Activated CD4-positive, alpha-beta memory T cell treated with anti-CD3 and anti-CD28 coated beads for 36 hours (primary cell): ENCODE results near the gene HES5. TPM values are rescaled to one million over a fixed set of nuclear protein-coding genes. Genes with fewer than 3 reads are reported as not detected.
A peak's percentile ranks its signal among the peaks of the same experiment; 100 is the strongest.
"Not testable (repeated sequence)": the region's sequence is repeated elsewhere in the genome, so short reads cannot be mapped to it uniquely, and the experiment has no call there.

Source experiments
- CTCF ChIA-PET: fragments of 350-600 bp; sonication (Branson Sonifier 250); formaldehyde crosslinking; loops from one replicate; lab custom pipeline; 2021; ENCODE audit warnings: antibody characterized with exemption, inconsistent platforms; lab: Charles Lee
- POLR2A ChIA-PET: fragments of 350-600 bp; sonication (Branson Sonifier 250); formaldehyde crosslinking; loops from one replicate; lab custom pipeline; 2021; ENCODE audit warnings: antibody characterized with exemption; lab: Charles Lee
- DNase-seq: peaks from one replicate; pipeline ENCODE4 v3.0.0-alpha.2; 2020
- H3K27ac Mint-ChIP-seq: one replicate; pipeline ENCODE4 v1.8.0; 2021; ENCODE audit warnings: mixed read lengths
- H3K27me3 Mint-ChIP-seq: one replicate; pipeline ENCODE4 v1.8.0; 2021; ENCODE audit warnings: mixed read lengths
- H3K36me3 Mint-ChIP-seq: one replicate; pipeline ENCODE4 v1.8.0; 2021; ENCODE audit warnings: mixed read lengths
- H3K4me1 Mint-ChIP-seq: one replicate; pipeline ENCODE4 v1.8.0; 2021; ENCODE audit warnings: low read depth, mixed read lengths
- H3K4me3 Mint-ChIP-seq: one replicate; pipeline ENCODE4 v1.8.0; 2021; ENCODE audit warnings: mild to moderate bottlenecking, mixed read lengths
- H3K9me3 Mint-ChIP-seq: one replicate; pipeline ENCODE4 v1.8.0; 2021; ENCODE audit warnings: mixed read lengths
- intact Hi-C: fragments of 100-400 bp; cut with micrococcal nuclease; formaldehyde crosslinking; loops from one replicate; pipeline ENCODE4 v1.15.1; 2023
- total RNA-seq, 2 experiments: library from RNA; stranded (reverse); gene quantifications; one replicate each; pipeline ENCODE4 v1.2.3, GENCODE V29; 2021

HES5 gene
- total RNA-seq, 2 experiments from 2014 or later = 0.17 TPM; not detected in 1

DNA sequence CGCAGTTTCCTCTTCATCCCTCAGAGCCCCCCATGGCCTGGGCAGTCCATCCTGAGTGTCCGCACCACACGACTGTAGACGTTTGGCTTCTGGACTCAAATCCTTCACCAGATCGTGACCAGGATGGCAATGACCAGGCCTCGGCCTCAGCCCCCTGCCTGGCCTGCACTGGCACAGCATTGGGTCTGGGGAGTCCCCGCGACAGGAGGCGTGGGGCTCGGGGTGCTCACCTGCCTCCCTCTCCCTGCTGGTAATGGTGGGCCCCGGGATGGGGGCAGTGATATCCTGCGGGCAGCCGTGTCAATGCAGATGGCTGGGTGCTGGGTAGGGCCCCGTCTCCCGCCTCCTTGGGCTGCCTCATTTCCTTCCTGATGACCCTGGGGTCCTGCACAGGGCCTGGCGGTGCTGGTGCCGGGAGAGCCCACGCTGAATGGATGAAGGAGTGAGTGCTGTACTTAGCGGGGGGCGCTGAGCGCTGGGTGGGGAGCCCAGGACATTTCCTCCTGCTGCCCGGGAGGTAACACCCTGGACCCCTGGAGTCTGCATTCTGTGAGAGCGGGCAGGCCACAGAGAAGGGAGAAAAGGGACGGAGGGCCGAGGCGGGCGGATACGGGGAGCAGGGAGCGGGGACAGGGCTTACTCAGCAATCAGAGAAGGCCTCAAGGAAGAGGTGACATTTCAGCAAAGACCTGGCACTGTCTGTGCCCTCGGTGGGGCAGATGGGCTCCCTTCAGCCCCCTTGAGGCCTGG lies 24.0 kb upstream of the HES5 start:
- CTCF ChIA-PET = interaction anchor here (0.7 kb wide), 1 partner anchor 233 kb away, joined by 4 read pairs; no protein-coding TSS in a partner anchor
- Mint-ChIP-seq H3K9me3 (no peaks in the 10 kb centered on the region), H3K4me3 (peak overlapping the region; percentile 99), H3K27ac (peak overlapping the region; percentile 99), H3K36me3 (peaks cover 24% of the 10 kb centered on the region), H3K27me3 (no peaks in the 10 kb centered on the region), H3K4me1 (peaks cover 39% of the 10 kb centered on the region)
- intact Hi-C loops = no loop called here
- no peak for DNase-seq
- POLR2A ChIA-PET = interaction anchor here (3.8 kb wide), 1 partner anchor 31 kb away, joined by 67 read pairs; the partner anchor contains the start of gene PRXL2B

- intact Hi-C loops = not testable (repeated sequence)
Observed at GRCh38 chr1:2553076-2553475, 23.0 kb upstream of the HES5 start.

GRCh38 chr1:2552189-2552588 lies 22.1 kb upstream of the HES5 start:
- no peak overlapping the region for H3K4me3 Mint-ChIP-seq
- DNase-seq = no peak
- ChIA-PET POLR2A (no interaction called here), CTCF (no interaction called here)
- intact Hi-C loops = no loop called here
- no peaks in the 10 kb centered on the region for H3K9me3 Mint-ChIP-seq
- H3K27me3 Mint-ChIP-seq = no peaks in the 10 kb centered on the region
- H3K36me3 Mint-ChIP-seq = peaks cover 14% of the 10 kb centered on the region
- H3K27ac Mint-ChIP-seq = no peak overlapping the region
- H3K4me1 Mint-ChIP-seq = peaks cover 34% of the 10 kb centered on the region

More at GRCh38 chr1:2553076-2553475, 23.0 kb upstream of the HES5 start:
- CTCF ChIA-PET, DNase-seq, H3K4me3 Mint-ChIP-seq, H3K27me3 Mint-ChIP-seq, H3K9me3 Mint-ChIP-seq, POLR2A ChIA-PET, H3K27ac Mint-ChIP-seq: not testable (repeated sequence)
- peaks cover 37% of the 10 kb centered on the region for H3K4me1 Mint-ChIP-seq
- H3K36me3 Mint-ChIP-seq = peaks cover 17% of the 10 kb centered on the region

DNA sequence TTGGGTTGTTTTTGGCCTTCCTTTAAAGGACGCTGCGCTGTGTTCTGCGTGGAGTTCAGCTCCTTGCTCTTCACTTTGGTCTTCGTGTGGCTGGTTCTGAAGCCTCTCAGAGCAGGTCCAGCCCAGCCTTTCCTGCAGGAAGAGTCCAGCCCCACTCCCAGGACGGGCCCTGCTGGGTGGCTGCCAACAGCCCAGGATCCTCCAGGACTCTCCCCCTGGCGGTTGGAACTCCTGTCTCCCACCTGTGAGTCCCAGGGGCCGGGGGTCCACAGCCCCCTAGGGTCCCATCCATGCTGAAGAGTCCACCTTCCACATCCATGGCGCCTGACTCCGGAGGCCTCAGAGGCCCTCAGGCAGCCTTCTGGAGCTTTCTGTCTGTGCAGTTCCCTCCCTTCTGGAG lies 21.5 kb upstream of the HES5 start:
- POLR2A ChIA-PET, CTCF ChIA-PET, H3K27me3 Mint-ChIP-seq, H3K4me3 Mint-ChIP-seq, H3K9me3 Mint-ChIP-seq, H3K36me3 Mint-ChIP-seq, DNase-seq, intact Hi-C loops: not testable (repeated sequence)
- H3K4me1 Mint-ChIP-seq = peaks cover 34% of the 10 kb centered on the region
- peak overlapping the region; percentile 66 for H3K27ac Mint-ChIP-seq

GRCh38 chr1:2550309-2550861 lies 20.3 kb upstream of the HES5 start:
- CTCF ChIA-PET, H3K27me3 Mint-ChIP-seq, intact Hi-C loops, H3K4me3 Mint-ChIP-seq, H3K9me3 Mint-ChIP-seq, H3K36me3 Mint-ChIP-seq, DNase-seq: not testable (repeated sequence)
- POLR2A ChIA-PET = interaction anchor here (4.6 kb wide), 1 partner anchor 35 kb away, joined by 65 read pairs; the partner anchor contains the start of gene PRXL2B
- Mint-ChIP-seq H3K4me1 (peaks cover 32% of the 10 kb centered on the region), H3K27ac (peak overlapping the region; percentile 62)

- H3K27me3 Mint-ChIP-seq, H3K9me3 Mint-ChIP-seq, H3K36me3 Mint-ChIP-seq, DNase-seq: not testable (repeated sequence)
- Mint-ChIP-seq H3K27ac (peak overlapping the region; percentile 99), H3K4me1 (peaks cover 24% of the 10 kb centered on the region), H3K4me3 (peak overlapping the region; percentile 80)
- intact Hi-C loops = loop anchor here (5.0 kb wide), 3 partner anchors 157 to 352 kb away; partner anchors contain the start of genes MORN1 and RER1
- ChIA-PET POLR2A (interaction anchor here (1.3 to 4.6 kb wide), 4 partner anchors 20 to 49 kb away, joined by 4 to 65 read pairs (median 15); partner anchors contain the start of genes HES5 and PRXL2B), CTCF (interaction anchor here (0.9 to 3.4 kb wide), 6 partner anchors 11 to 137 kb away, joined by 3 to 34 read pairs (median 12); partner anchors contain the start of genes PANK4 and PEX10)
Observed at GRCh38 chr1:2549367-2550029, 19.4 kb upstream of the HES5 start.

DNA sequence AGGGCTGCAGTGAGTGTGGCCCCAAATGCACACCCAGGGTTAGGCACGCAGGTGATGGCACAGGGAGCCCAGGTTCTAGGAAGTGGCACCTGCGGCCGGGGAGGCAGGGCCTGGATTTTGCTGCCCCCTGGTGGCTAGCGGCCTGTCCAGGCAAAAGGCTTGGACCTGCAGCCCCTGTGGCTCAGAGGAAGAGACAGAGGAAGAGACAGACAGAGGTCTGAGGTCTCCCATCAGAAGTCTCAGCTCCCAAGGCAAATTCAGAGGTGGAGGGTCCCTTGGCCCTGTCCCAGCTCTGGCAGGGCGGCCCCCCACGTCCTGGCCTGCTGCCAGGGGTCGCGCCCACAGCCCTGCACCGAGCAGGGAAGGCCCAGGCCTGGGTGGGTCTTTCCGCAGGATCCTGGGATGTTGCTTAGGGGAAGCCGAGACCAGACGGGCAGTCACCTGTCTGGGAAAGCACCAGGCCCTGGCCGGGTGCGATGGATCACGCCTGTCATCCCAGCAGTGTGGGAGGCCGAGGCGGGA lies 18.1 kb upstream of the HES5 start:
- Mint-ChIP-seq H3K27ac (peak overlapping the region; percentile 99), H3K27me3 (no peaks in the 10 kb centered on the region), H3K36me3 (peaks cover 3% of the 10 kb centered on the region), H3K4me1 (peaks cover 18% of the 10 kb centered on the region), H3K9me3 (no peaks in the 10 kb centered on the region), H3K4me3 (peak overlapping the region; percentile 80)
- ChIA-PET POLR2A (interaction anchor here (1.0 to 5.5 kb wide), 12 partner anchors 8 to 134 kb away, joined by 3 to 65 read pairs (median 4); partner anchors contain the start of genes HES5, PANK4, PRXL2B and TNFRSF14), CTCF (interaction anchor here (0.7 to 3.4 kb wide), 16 partner anchors 8 to 353 kb away, joined by 3 to 43 read pairs (median 8); partner anchors contain the start of genes FAAP20, HES5, MORN1 and PANK4)
- peak; percentile 91 for DNase-seq
- intact Hi-C loops = loop anchor here (1.0 to 5.0 kb wide), 8 partner anchors 8 to 351 kb away; partner anchors contain the start of genes MORN1, PANK4, PRXL2B and RER1

- no peaks in the 10 kb centered on the region for H3K9me3 Mint-ChIP-seq
- peaks cover 18% of the 10 kb centered on the region for H3K4me1 Mint-ChIP-seq
- DNase-seq = peak; percentile 85
- peak overlapping the region; percentile 80 for H3K4me3 Mint-ChIP-seq
- H3K36me3 Mint-ChIP-seq = peaks cover 3% of the 10 kb centered on the region
- H3K27ac Mint-ChIP-seq = peak overlapping the region; percentile 99
- ChIA-PET CTCF (interaction anchor here (0.7 to 3.4 kb wide), 15 partner anchors 9 to 353 kb away, joined by 3 to 43 read pairs (median 7); partner anchors contain the start of genes FAAP20, HES5, MORN1 and PANK4), POLR2A (interaction anchor here (0.8 to 5.5 kb wide), 14 partner anchors 9 to 156 kb away, joined by 3 to 65 read pairs (median 4); partner anchors contain the start of genes HES5, MORN1, PANK4 and PRXL2B)
- H3K27me3 Mint-ChIP-seq = no peaks in the 10 kb centered on the region
- intact Hi-C loops = loop anchor here (1.0 to 5.0 kb wide), 9 partner anchors 9 to 350 kb away; partner anchors contain the start of genes MORN1, PANK4, PRXL2B and RER1
Observed at GRCh38 chr1:2547210-2548067, 17.4 kb upstream of the HES5 start.

DNA sequence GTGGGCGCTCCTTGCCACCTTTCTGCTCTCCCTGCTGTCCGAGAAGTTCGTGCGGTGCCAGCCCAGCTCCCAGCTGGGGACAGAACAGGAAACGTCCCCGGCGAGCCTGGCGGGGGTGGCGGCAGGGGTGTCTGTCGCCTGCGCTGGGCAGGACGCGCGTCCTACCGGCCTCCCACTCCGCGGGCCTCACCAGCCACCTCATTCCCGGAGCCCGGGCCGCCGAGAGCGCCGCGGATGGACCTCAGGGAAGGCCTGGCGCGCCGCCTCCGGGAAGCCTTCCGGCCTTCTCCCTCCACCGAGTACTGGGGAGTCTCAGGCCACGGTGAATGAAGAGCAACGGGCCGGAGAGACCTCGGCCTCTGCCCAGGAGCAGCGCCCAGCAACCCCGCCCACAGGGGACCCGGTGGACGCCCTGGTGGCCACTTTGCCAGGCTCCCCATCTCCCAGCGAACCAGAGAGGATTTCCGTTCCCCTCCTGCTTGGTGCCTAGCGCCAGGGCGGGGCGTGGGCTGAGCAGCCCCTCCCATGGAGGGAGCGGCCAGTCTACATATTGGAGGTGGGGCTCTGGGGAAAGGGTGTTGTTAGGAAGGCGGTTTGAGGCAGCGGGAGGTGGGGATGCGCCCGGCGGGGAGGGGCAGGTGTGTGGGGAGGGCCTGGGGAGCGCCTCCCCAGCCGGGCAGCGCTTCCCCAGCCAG lies 16.6 kb upstream of the HES5 start:
- Mint-ChIP-seq H3K4me1 (peaks cover 18% of the 10 kb centered on the region), H3K36me3 (peaks cover 3% of the 10 kb centered on the region), H3K9me3 (no peaks in the 10 kb centered on the region), H3K4me3 (peak overlapping the region; percentile 80), H3K27me3 (no peaks in the 10 kb centered on the region), H3K27ac (peak overlapping the region; percentile 99)
- POLR2A ChIA-PET = interaction anchor here (0.8 to 5.5 kb wide), 10 partner anchors 10 to 155 kb away, joined by 3 to 65 read pairs (median 12); partner anchors contain the start of genes HES5, MORN1, PANK4 and PRXL2B
- intact Hi-C loops = loop anchor here (2.0 to 5.0 kb wide), 4 partner anchors 96 to 349 kb away; partner anchors contain the start of genes MORN1 and RER1
- peak; percentile 94 for DNase-seq
- CTCF ChIA-PET = interaction anchor here (0.8 to 3.4 kb wide), 13 partner anchors 10 to 347 kb away, joined by 3 to 43 read pairs (median 6); partner anchors contain the start of genes HES5, PANK4, PEX10 and TNFRSF14
